Stimulated activated naive CD8-positive, alpha-beta T cell treated with anti-CD3 and anti-CD28 coated beads, Interleukin-15, Interleukin-2, amounts not matched to agents 100 ng/mL and 50 ng/mL, for 24 hours (primary cell): ENCODE data around the gene GPR18.

ENCODE experiments used
- H3K27ac Mint-ChIP-seq: one replicate; pipeline ENCODE4 v1.8.0; 2021; ENCODE audit warnings: mild to moderate bottlenecking, mixed read lengths
- H3K27me3 Mint-ChIP-seq: one replicate; pipeline ENCODE4 v1.8.0; 2021; ENCODE audit warnings: mixed read lengths
- H3K36me3 Mint-ChIP-seq: one replicate; pipeline ENCODE4 v1.8.0; 2021; ENCODE audit warnings: low read depth, mixed read lengths
- H3K4me1 Mint-ChIP-seq: one replicate; pipeline ENCODE4 v1.8.0; 2021; ENCODE audit warnings: low read depth, mixed read lengths
- H3K4me3 Mint-ChIP-seq: one replicate; pipeline ENCODE4 v1.8.0; 2021; ENCODE audit warnings: mild to moderate bottlenecking, mixed read lengths
- H3K9me3 Mint-ChIP-seq: one replicate; pipeline ENCODE4 v1.8.0; 2021; ENCODE audit warnings: mixed read lengths

GPR18 gene

DNA sequence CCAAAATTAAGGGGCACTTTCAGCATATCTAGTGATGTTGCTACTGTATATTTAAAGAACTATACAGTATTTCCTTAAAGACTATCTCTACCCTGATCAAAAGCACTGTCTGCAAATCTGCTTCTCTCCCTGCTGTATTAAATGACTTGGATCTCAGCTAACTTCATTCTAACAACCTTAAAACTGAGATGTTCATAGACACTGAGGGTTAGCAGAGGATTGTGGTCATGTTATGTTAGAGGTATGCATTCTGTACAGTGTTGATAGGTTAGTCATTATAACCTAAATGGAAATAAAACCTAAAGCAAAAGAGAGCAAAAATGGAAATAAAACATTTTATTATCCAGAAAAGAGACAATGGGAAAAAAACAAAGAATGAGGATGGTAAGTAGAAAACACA, 39.2 kb upstream of the GPR18 start:
- Mint-ChIP-seq H3K4me3 (peak overlapping the region; percentile 54), H3K9me3 (no peaks in the 10 kb centered on the region), H3K36me3 (peaks cover 72% of the 10 kb centered on the region), H3K4me1 (peaks cover 93% of the 10 kb centered on the region), H3K27ac (peak overlapping the region; percentile 95), H3K27me3 (no peaks in the 10 kb centered on the region)

DNA sequence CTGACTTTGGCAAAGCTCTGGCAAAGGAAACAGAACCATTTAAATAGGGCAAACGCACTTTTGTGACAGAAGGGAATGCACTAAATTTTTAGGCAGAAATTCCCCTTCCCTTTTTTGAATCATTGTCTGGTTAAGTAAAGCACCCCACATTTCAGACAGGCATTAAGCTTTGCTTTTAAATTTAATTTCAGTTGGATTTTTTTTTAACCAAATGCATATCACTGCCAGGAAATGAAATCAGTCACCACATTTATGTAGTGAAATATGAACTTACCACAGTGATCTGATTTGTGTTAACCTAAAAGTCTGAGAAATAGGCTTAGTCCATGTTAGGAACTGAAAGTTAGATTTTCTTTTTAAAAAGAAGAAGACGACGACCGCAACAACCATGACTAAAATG, 38.2 kb upstream of the GPR18 start:
- peak overlapping the region; percentile 95 for H3K27ac Mint-ChIP-seq
- peaks cover 92% of the 10 kb centered on the region for H3K4me1 Mint-ChIP-seq
- no peaks in the 10 kb centered on the region for H3K27me3 Mint-ChIP-seq
- H3K9me3 Mint-ChIP-seq: no peaks in the 10 kb centered on the region
- H3K36me3 Mint-ChIP-seq: peaks cover 76% of the 10 kb centered on the region
- H3K4me3 Mint-ChIP-seq: peak overlapping the region; percentile 73

- peaks cover 83% of the 10 kb centered on the region for H3K36me3 Mint-ChIP-seq
- H3K9me3 Mint-ChIP-seq: no peaks in the 10 kb centered on the region
- H3K27ac Mint-ChIP-seq: peak overlapping the region; percentile 95
- H3K4me1 Mint-ChIP-seq: peaks cover 95% of the 10 kb centered on the region
- peak overlapping the region; percentile 57 for H3K4me3 Mint-ChIP-seq
- no peaks in the 10 kb centered on the region for H3K27me3 Mint-ChIP-seq
Measured at GRCh38 chr13:99295488-99296252, 37.5 kb upstream of the GPR18 start.

DNA sequence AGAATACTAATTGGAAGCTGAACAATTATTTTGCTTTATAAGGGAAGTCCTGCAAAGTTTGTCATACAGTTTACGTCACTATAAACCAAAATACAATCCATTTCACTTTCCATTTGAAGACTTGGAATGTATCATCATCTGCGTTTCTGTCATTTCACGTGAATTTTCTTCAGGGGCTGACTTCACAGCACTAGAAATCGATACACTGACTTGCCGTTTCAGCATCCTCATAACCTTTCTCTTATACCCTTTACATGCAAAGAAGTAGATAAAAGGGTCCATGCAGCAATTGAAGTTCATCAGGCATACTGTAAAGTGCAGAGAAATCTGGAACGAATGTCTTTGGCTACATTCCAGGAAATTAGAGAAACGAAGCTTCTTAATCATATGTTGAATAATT, 36.8 kb upstream of the GPR18 start:
- Mint-ChIP-seq H3K9me3 (no peaks in the 10 kb centered on the region), H3K27ac (peak overlapping the region; percentile 95), H3K4me1 (peaks cover 95% of the 10 kb centered on the region), H3K27me3 (no peaks in the 10 kb centered on the region), H3K4me3 (peak overlapping the region; percentile 57), H3K36me3 (peaks cover 83% of the 10 kb centered on the region)

GRCh38 chr13:99294198-99294597, 36.0 kb upstream of the GPR18 start:
- no peaks in the 10 kb centered on the region for H3K9me3 Mint-ChIP-seq
- peaks cover 95% of the 10 kb centered on the region for H3K4me1 Mint-ChIP-seq
- no peaks in the 10 kb centered on the region for H3K27me3 Mint-ChIP-seq
- peaks cover 85% of the 10 kb centered on the region for H3K36me3 Mint-ChIP-seq
- peak overlapping the region; percentile 42 for H3K27ac Mint-ChIP-seq
- no peak overlapping the region for H3K4me3 Mint-ChIP-seq

- H3K27ac Mint-ChIP-seq: peak overlapping the region; percentile 6
- H3K4me3 Mint-ChIP-seq: no peak overlapping the region
- H3K27me3 Mint-ChIP-seq: no peaks in the 10 kb centered on the region
- H3K9me3 Mint-ChIP-seq: no peaks in the 10 kb centered on the region
- peaks cover 83% of the 10 kb centered on the region for H3K36me3 Mint-ChIP-seq
- peaks cover 96% of the 10 kb centered on the region for H3K4me1 Mint-ChIP-seq
Measured at GRCh38 chr13:99293178-99293577, 35.0 kb upstream of the GPR18 start.

DNA sequence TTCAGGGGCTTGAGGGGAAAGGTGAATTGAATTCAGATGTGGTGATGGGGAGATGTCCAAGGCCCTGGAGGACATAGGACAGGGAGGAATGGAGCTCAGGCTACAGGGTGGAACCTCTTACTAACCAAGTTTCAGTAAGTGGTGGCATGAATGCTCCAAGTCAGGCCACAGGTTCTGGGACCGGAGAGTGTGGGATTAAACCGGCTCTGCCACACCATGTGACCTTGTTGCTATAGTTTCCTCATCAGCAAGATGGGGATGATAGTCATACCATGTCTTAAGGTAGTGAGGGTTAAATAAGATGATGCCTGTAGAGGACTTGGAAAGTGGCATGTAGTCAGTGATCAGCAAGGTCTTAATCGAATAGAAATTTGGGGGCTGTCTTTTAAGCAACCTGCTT, 32.7 kb upstream of the GPR18 start:
- Mint-ChIP-seq H3K27ac (peak overlapping the region; percentile 83), H3K36me3 (peaks cover 79% of the 10 kb centered on the region), H3K9me3 (no peaks in the 10 kb centered on the region), H3K4me1 (peaks cover 95% of the 10 kb centered on the region), H3K27me3 (no peaks in the 10 kb centered on the region), H3K4me3 (no peak overlapping the region)

GRCh38 chr13:99289674-99290337, 31.6 kb upstream of the GPR18 start:
- Mint-ChIP-seq H3K36me3 (peaks cover 71% of the 10 kb centered on the region), H3K27me3 (no peaks in the 10 kb centered on the region), H3K27ac (peak overlapping the region; percentile 83)

DNA sequence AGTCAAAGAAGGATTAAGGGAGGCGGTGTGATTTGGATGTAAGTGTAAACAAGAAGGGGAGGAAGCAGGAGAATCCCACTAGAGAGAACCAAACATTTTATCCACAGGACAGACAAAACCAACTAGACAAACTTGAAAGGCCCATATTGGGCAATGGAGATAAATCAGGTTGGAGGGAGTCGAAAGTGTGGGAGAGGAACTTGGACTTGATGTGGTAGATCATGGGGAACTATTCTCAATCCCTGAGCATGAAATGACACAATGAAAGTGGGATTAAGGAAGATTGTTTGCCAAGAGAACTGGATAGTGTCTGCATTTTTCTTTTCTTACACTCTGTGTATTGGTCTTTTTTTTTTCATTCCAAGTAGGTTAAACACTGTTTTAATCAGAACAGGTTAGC, 31.1 kb upstream of the GPR18 start:
- Mint-ChIP-seq H3K27me3 (no peaks in the 10 kb centered on the region), H3K27ac (peak overlapping the region; percentile 83), H3K4me3 (no peak overlapping the region), H3K4me1 (peaks cover 96% of the 10 kb centered on the region), H3K9me3 (no peaks in the 10 kb centered on the region), H3K36me3 (peaks cover 72% of the 10 kb centered on the region)

More at GRCh38 chr13:99289674-99290337, 31.6 kb upstream of the GPR18 start:
- peaks cover 95% of the 10 kb centered on the region for H3K4me1 Mint-ChIP-seq
- no peaks in the 10 kb centered on the region for H3K9me3 Mint-ChIP-seq
- H3K4me3 Mint-ChIP-seq: peak overlapping the region; percentile 39

DNA sequence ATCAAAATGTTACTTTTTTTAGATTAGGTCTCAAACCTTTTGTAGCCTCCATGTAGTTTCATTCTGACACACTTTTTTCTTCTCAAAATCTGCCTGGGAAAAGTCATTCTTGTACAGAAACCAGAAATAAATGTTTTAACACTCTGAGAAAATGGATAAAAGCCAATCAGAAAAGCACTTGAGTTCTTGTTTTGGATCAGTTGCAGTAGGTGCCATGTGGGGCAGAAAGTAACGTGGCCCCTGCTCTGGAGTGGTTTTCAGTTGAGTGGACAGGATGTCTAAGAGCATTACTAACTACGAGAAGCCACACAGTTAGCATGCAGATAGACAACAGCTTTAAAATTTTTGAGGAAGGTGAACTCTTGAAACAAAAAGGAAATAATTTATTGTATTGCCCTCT, 29.9 kb upstream of the GPR18 start:
- H3K4me1 Mint-ChIP-seq: peaks cover 96% of the 10 kb centered on the region
- H3K36me3 Mint-ChIP-seq: peaks cover 60% of the 10 kb centered on the region
- no peaks in the 10 kb centered on the region for H3K27me3 Mint-ChIP-seq
- no peaks in the 10 kb centered on the region for H3K9me3 Mint-ChIP-seq
- H3K27ac Mint-ChIP-seq: peak overlapping the region; percentile 96
- peak overlapping the region; percentile 67 for H3K4me3 Mint-ChIP-seq

GRCh38 chr13:99287551-99287950, 29.4 kb upstream of the GPR18 start:
- H3K4me3 Mint-ChIP-seq: peak overlapping the region; percentile 67
- no peaks in the 10 kb centered on the region for H3K9me3 Mint-ChIP-seq
- H3K36me3 Mint-ChIP-seq: peaks cover 55% of the 10 kb centered on the region
- peak overlapping the region; percentile 96 for H3K27ac Mint-ChIP-seq
- peaks cover 96% of the 10 kb centered on the region for H3K4me1 Mint-ChIP-seq
- no peaks in the 10 kb centered on the region for H3K27me3 Mint-ChIP-seq

DNA sequence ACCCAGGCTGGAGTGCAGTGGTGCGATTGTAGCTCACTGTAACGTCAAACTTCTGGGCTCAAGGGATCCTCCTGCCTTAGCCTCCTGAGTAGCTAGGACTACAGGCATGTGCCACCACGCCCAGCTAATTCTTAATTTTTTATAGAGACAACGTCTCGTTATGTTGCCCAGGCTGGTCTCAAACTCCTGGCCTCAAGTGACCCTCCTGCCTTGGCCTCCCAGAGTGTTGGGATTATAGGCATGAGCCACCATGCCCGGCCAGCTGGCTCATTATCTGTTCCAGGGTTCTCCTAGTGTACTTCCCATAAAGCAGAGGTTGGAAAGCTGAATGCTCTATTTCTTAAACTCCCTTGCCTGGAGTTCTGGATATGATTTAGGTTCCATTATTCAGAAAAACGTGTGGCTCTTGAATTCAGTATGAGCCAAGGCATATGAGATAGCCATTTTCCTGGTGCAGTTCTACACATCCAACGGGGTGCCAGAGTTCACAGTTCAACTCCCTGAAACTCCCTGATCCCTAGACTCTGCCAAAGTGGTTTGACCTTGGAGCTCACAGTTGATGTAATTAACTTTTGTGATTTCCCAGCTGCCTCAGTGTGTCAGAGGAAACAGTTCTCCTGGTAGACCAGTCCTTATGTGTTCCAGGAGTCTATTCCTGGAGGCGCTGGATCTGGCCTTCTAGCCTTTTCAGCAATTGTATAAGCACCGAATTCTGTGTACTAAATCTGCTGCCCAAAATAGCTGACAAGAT, 27.4 kb upstream of the GPR18 start:
- peak overlapping the region; percentile 26 for H3K27ac Mint-ChIP-seq
- H3K9me3 Mint-ChIP-seq: no peaks in the 10 kb centered on the region
- H3K27me3 Mint-ChIP-seq: no peaks in the 10 kb centered on the region
- H3K4me1 Mint-ChIP-seq: peaks cover 99% of the 10 kb centered on the region
- H3K36me3 Mint-ChIP-seq: peaks cover 39% of the 10 kb centered on the region
- no peak overlapping the region for H3K4me3 Mint-ChIP-seq

GRCh38 chr13:99282264-99283231, 24.4 kb upstream of the GPR18 start:
- H3K27ac Mint-ChIP-seq: peak overlapping the region; percentile 74
- H3K36me3 Mint-ChIP-seq: peaks cover 38% of the 10 kb centered on the region
- peak overlapping the region; percentile 42 for H3K4me3 Mint-ChIP-seq
- H3K4me1 Mint-ChIP-seq: peaks cover 99% of the 10 kb centered on the region
- no peaks in the 10 kb centered on the region for H3K27me3 Mint-ChIP-seq
- H3K9me3 Mint-ChIP-seq: no peaks in the 10 kb centered on the region

DNA sequence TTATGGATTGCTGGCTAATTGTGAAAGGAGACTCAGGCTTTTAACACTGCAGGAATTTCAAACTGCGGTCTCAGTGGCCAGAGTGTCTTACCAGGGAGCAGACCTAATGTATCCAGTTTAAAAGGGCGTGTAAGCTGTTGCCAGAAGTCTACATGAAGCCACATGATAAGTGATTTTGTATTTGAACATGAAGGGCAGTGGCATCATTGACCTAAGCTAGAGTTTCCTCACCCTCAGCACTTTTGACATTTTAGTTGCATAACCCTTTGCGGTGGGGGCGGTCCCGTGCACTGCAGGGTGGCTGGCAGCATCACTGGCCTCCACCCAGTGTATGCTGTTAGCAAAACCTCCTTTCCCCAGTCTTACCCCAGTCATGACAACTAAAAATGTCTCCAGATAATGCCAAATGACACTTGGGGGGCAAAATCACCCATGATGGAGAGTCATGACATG, 23.7 kb upstream of the GPR18 start:
- Mint-ChIP-seq H3K27ac (peak overlapping the region; percentile 74), H3K9me3 (no peaks in the 10 kb centered on the region), H3K36me3 (peaks cover 39% of the 10 kb centered on the region), H3K27me3 (no peaks in the 10 kb centered on the region), H3K4me3 (no peak overlapping the region), H3K4me1 (peaks cover 98% of the 10 kb centered on the region)
